ENCODE measurements around the gene SHROOM4.

The SHROOM4 gene

DNA sequence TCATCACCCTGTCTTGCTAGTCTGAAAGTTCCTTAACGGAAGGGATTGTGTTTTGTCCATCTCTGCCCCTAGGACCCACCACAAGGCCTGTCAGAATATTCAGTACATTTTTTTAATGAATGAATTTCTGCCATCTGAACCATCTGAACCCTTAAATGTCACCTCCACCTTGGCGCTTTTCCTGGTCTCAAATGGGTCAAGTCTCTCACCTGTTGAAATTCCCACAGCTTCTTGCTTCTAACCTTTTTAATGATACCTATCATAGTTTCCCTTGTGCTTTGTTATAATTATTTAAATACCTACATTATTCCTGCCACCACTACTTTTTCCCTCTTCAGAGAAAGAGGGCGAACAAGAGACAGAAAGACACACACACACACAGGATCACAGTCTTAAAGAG is 48.0 kb downstream of the SHROOM4 start:
- Histone ChIP-seq H2BK120ac (ENCODE audit: low read depth, low read length) (no peak overlapping the region), H3K4me1 (ENCODE audit: control insufficient read depth, insufficient read depth, low read depth, low read length) (peaks cover 1% of the 10 kb centered on the region), H3K79me1 (replicated peaks; ENCODE audit: low read length, poor library complexity, severe bottlenecking) (peaks cover 12% of the 10 kb centered on the region), H2AK5ac (ENCODE audit: low read length, severe bottlenecking) (no peak overlapping the region), H3K9me3 (ENCODE audit: control insufficient read depth, low read length) (no peaks in the 10 kb centered on the region), H3K4me3 (ENCODE audit: insufficient read depth in 1 of 2, low read depth in 1 of 2, low read length in 2 of 2) (no peak overlapping the region), H3K4ac (ENCODE audit: low read depth in 1 of 2, low read length in 2 of 2) (no peak overlapping the region), H3K27me3 (ENCODE audit: control insufficient read depth in 1 of 2, insufficient read depth in 1 of 2, low read length in 2 of 2) (peaks cover 0 to 3% of the 10 kb centered on the region in 2 experiments), H2BK5ac (ENCODE audit: low read depth, low read length, poor library complexity, severe bottlenecking) (no peak overlapping the region), H2BK15ac (ENCODE audit: low read depth, poor library complexity, severe bottlenecking) (no peak overlapping the region), H2BK12ac (ENCODE audit: low read length in 2 of 2) (no peak overlapping the region), H3K36me3 (ENCODE audit: control insufficient read depth in 1 of 2, insufficient read depth in 2 of 2, low read depth in 1 of 2, low read length in 2 of 2) (no peaks in the 10 kb centered on the region), H3K27ac (ENCODE audit: low read length, poor library complexity, severe bottlenecking) (no peak overlapping the region), H4K91ac (ENCODE audit: low read length) (no peak overlapping the region), H3K14ac (ENCODE audit: low read length in 2 of 2) (no peak overlapping the region), H3K4me2 (ENCODE audit: low read length, poor library complexity, severe bottlenecking) (no peak overlapping the region), H3K23ac (ENCODE audit: low read length in 2 of 2) (no peak overlapping the region), H4K8ac (ENCODE audit: low read length) (no peak overlapping the region), H3K18ac (ENCODE audit: low read depth in 1 of 2, low read length in 2 of 2) (no peak overlapping the region), H3K9ac (ENCODE audit: low read length) (no peak overlapping the region), H2AFZ (ENCODE audit: low read depth, low read length) (no peak overlapping the region)
- DNase-seq: no peak
- 98% methylated on average over 2 of the region's 3 CpGs for WGBS

DNA sequence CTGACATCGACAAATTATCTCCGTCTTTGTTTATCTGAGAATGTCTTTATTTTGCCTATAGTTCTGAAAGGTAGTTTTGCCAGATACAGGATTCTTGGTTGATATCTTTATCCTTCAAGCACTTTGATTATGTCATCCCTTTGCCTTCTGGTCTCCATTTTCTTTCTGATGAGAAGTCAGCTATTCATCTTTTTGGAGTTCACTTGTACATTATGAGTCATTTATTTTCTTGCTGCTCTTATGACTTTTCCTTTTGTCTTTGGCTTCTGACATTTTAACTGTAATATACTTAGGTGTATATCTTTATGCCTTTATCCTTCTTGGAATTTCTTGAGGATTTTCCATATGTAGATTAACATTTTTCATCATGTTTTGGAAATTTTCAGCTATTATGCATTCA is 51.4 kb downstream of the SHROOM4 start:
- Histone ChIP-seq H2AK5ac (ENCODE audit: low read length, severe bottlenecking) (no peak overlapping the region), H2AFZ (ENCODE audit: low read depth, low read length) (no peak overlapping the region), H3K4me2 (ENCODE audit: low read length, poor library complexity, severe bottlenecking) (no peak overlapping the region), H3K27ac (ENCODE audit: low read length, poor library complexity, severe bottlenecking) (no peak overlapping the region), H4K8ac (ENCODE audit: low read length) (no peak overlapping the region), H3K14ac (ENCODE audit: low read length in 2 of 2) (no peak overlapping the region), H2BK15ac (ENCODE audit: low read depth, poor library complexity, severe bottlenecking) (no peak overlapping the region), H3K18ac (ENCODE audit: low read depth in 1 of 2, low read length in 2 of 2) (no peak overlapping the region), H3K4me3 (ENCODE audit: insufficient read depth in 1 of 2, low read depth in 1 of 2, low read length in 2 of 2) (no peak overlapping the region), H3K9me3 (ENCODE audit: control insufficient read depth, low read length) (no peaks in the 10 kb centered on the region), H3K9ac (ENCODE audit: low read length) (no peak overlapping the region), H3K79me1 (replicated peaks; ENCODE audit: low read length, poor library complexity, severe bottlenecking) (peaks cover 4% of the 10 kb centered on the region), H3K27me3 (ENCODE audit: control insufficient read depth in 1 of 2, insufficient read depth in 1 of 2, low read length in 2 of 2) (peaks cover 0 to 3% of the 10 kb centered on the region in 2 experiments), H2BK120ac (ENCODE audit: low read depth, low read length) (no peak overlapping the region), H3K23ac (ENCODE audit: low read length in 2 of 2) (no peak overlapping the region), H4K91ac (ENCODE audit: low read length) (no peak overlapping the region), H3K4ac (ENCODE audit: low read depth in 1 of 2, low read length in 2 of 2) (no peak overlapping the region), H3K36me3 (ENCODE audit: control insufficient read depth in 1 of 2, insufficient read depth in 2 of 2, low read depth in 1 of 2, low read length in 2 of 2) (no peaks in the 10 kb centered on the region), H2BK5ac (ENCODE audit: low read depth, low read length, poor library complexity, severe bottlenecking) (no peak overlapping the region), H3K4me1 (ENCODE audit: control insufficient read depth, insufficient read depth, low read depth, low read length) (no peaks in the 10 kb centered on the region), H2BK12ac (ENCODE audit: low read length in 2 of 2) (no peak overlapping the region)
- DNase-seq: no peak
- WGBS: no CpG with 5 or more reads among the region's 2 CpGs

DNA sequence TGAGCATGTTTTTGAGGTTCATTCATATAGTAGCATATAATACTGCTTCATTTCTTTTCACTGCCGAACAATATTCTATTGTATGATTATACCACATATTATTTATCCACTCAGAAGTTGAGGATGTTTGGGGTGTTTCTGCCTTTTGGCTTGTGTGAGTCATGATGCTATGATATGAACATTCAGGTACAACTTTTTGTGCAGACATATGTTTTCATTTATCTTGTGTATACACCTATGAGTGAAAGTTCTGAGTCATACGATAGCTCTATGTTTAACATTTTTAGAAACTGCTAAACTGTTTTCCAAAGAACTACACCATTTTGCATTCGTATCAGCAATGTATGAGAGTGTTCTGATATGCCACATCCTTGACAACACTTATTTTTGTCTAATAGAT is 57.7 kb downstream of the SHROOM4 start:
- Histone ChIP-seq H2AK5ac (ENCODE audit: low read length, severe bottlenecking) (no peak overlapping the region), H3K36me3 (ENCODE audit: control insufficient read depth in 1 of 2, insufficient read depth in 2 of 2, low read depth in 1 of 2, low read length in 2 of 2) (no peaks in the 10 kb centered on the region), H3K14ac (ENCODE audit: low read length in 2 of 2) (no peak overlapping the region), H3K4me3 (ENCODE audit: insufficient read depth in 1 of 2, low read depth in 1 of 2, low read length in 2 of 2) (no peak overlapping the region), H3K27ac (ENCODE audit: low read length, poor library complexity, severe bottlenecking) (no peak overlapping the region), H2BK120ac (ENCODE audit: low read depth, low read length) (no peak overlapping the region), H3K4ac (ENCODE audit: low read depth in 1 of 2, low read length in 2 of 2) (no peak overlapping the region), H3K4me1 (ENCODE audit: control insufficient read depth, insufficient read depth, low read depth, low read length) (no peaks in the 10 kb centered on the region), H2BK15ac (ENCODE audit: low read depth, poor library complexity, severe bottlenecking) (no peak overlapping the region), H4K91ac (ENCODE audit: low read length) (no peak overlapping the region), H3K4me2 (ENCODE audit: low read length, poor library complexity, severe bottlenecking) (no peak overlapping the region), H2BK5ac (ENCODE audit: low read depth, low read length, poor library complexity, severe bottlenecking) (no peak overlapping the region), H3K23ac (ENCODE audit: low read length in 2 of 2) (no peak overlapping the region), H3K9ac (ENCODE audit: low read length) (no peak overlapping the region), H4K8ac (ENCODE audit: low read length) (no peak overlapping the region), H3K9me3 (ENCODE audit: control insufficient read depth, low read length) (no peaks in the 10 kb centered on the region), H2AFZ (ENCODE audit: low read depth, low read length) (no peak overlapping the region), H3K18ac (ENCODE audit: low read depth in 1 of 2, low read length in 2 of 2) (no peak overlapping the region), H3K27me3 (ENCODE audit: control insufficient read depth in 1 of 2, insufficient read depth in 1 of 2, low read length in 2 of 2) (peaks cover 0 to 4% of the 10 kb centered on the region in 2 experiments), H3K79me1 (replicated peaks; ENCODE audit: low read length, poor library complexity, severe bottlenecking) (peaks cover under 1% of the 10 kb centered on the region), H2BK12ac (ENCODE audit: low read length in 2 of 2) (no peak overlapping the region)
- no CpG with 5 or more reads among the region's 3 CpGs for WGBS
- no peak for DNase-seq

GRCh38 chrX:50751091-50751490 is 62.9 kb downstream of the SHROOM4 start:
- Histone ChIP-seq H2BK12ac (ENCODE audit: low read length in 2 of 2) (no peak overlapping the region), H4K8ac (ENCODE audit: low read length) (no peak overlapping the region), H2AFZ (ENCODE audit: low read depth, low read length) (no peak overlapping the region), H3K9ac (ENCODE audit: low read length) (no peak overlapping the region), H3K4me1 (ENCODE audit: control insufficient read depth, insufficient read depth, low read depth, low read length) (no peaks in the 10 kb centered on the region), H3K4ac (ENCODE audit: low read depth in 1 of 2, low read length in 2 of 2) (no peak overlapping the region), H2BK120ac (ENCODE audit: low read depth, low read length) (no peak overlapping the region), H3K36me3 (ENCODE audit: control insufficient read depth in 1 of 2, insufficient read depth in 2 of 2, low read depth in 1 of 2, low read length in 2 of 2) (no peaks in the 10 kb centered on the region), H2BK15ac (ENCODE audit: low read depth, poor library complexity, severe bottlenecking) (no peak overlapping the region), H3K14ac (ENCODE audit: low read length in 2 of 2) (no peak overlapping the region), H3K27me3 (ENCODE audit: control insufficient read depth in 1 of 2, insufficient read depth in 1 of 2, low read length in 2 of 2) (peaks cover 0 to 27% of the 10 kb centered on the region in 2 experiments), H3K23ac (ENCODE audit: low read length in 2 of 2) (no peak overlapping the region), H3K79me1 (replicated peaks; ENCODE audit: low read length, poor library complexity, severe bottlenecking) (peaks cover 4% of the 10 kb centered on the region), H3K18ac (ENCODE audit: low read depth in 1 of 2, low read length in 2 of 2) (no peak overlapping the region), H2AK5ac (ENCODE audit: low read length, severe bottlenecking) (no peak overlapping the region), H2BK5ac (ENCODE audit: low read depth, low read length, poor library complexity, severe bottlenecking) (no peak overlapping the region), H3K4me3 (ENCODE audit: insufficient read depth in 1 of 2, low read depth in 1 of 2, low read length in 2 of 2) (no peak overlapping the region), H4K91ac (ENCODE audit: low read length) (no peak overlapping the region), H3K4me2 (ENCODE audit: low read length, poor library complexity, severe bottlenecking) (no peak overlapping the region), H3K27ac (ENCODE audit: low read length, poor library complexity, severe bottlenecking) (no peak overlapping the region), H3K9me3 (ENCODE audit: control insufficient read depth, low read length) (no peaks in the 10 kb centered on the region)
- WGBS: no CpG with 5 or more reads among the region's 2 CpGs
- no peak for DNase-seq
